Hepatocyte (in vitro differentiated cells): Measurements from ENCODE around the gene GPER1. TPM values are rescaled to one million over a fixed set of nuclear protein-coding genes. Genes with fewer than 3 reads are reported as not detected.
"Not testable (repeated sequence)": the region's sequence is repeated elsewhere in the genome, so short reads cannot be mapped to it uniquely, and the experiment has no call there.

Source experiments
- DNase-seq: peaks from one replicate; pipeline ENCODE4 v3.0.0-alpha.2; 2016; ENCODE audit warnings: low spot score
- H2AFZ ChIP-seq: fragments of 200-600 bp; sonication (generic); 2 replicates; pipeline ENCODE4 v1.6.0; 2016; ENCODE audit warnings: antibody characterized with exemption, mild to moderate bottlenecking
- H3K27ac ChIP-seq: fragments of 200-600 bp; sonication (generic); 2 replicates; pipeline ENCODE4 v1.5.1; 2016; ENCODE audit warnings: mild to moderate bottlenecking
- H3K27me3 ChIP-seq: fragments of 200-600 bp; sonication (generic); 2 replicates; pipeline ENCODE4 v1.6.1; 2016
- H3K36me3 ChIP-seq: fragments of 200-600 bp; sonication (generic); replicated peaks from 2 replicates; pipeline ENCODE4 v1.5.1; 2016; ENCODE audit warnings: low read depth; ENCODE audit not compliant: insufficient read depth
- H3K4me1 ChIP-seq: fragments of 200-600 bp; sonication (generic); 2 replicates; pipeline ENCODE4 v1.5.1; 2016; ENCODE audit warnings: mild to moderate bottlenecking, moderate library complexity; ENCODE audit not compliant: insufficient read depth
- H3K4me2 ChIP-seq: fragments of 200-600 bp; sonication (generic); 2 replicates; pipeline ENCODE4 v1.6.0; 2016
- H3K4me3 ChIP-seq: fragments of 200-600 bp; sonication (generic); 2 replicates; pipeline ENCODE4 v1.5.1; 2016; ENCODE audit warnings: mild to moderate bottlenecking
- H3K79me2 ChIP-seq: fragments of 200-600 bp; sonication (generic); 2 replicates; pipeline ENCODE4 v1.6.0; 2017; ENCODE audit warnings: mild to moderate bottlenecking
- H3K9me2 ChIP-seq: fragments of 200-600 bp; sonication (generic); replicated peaks from 2 replicates; pipeline ENCODE4 v1.6.0; 2017; ENCODE audit warnings: mild to moderate bottlenecking; ENCODE audit not compliant: insufficient read depth
- H3K9me3 ChIP-seq: fragments of 200-600 bp; sonication (generic); 2 replicates; pipeline ENCODE4 v1.5.1; 2016; ENCODE audit warnings: low read depth, mild to moderate bottlenecking
- H4K20me1 ChIP-seq: fragments of 200-600 bp; sonication (generic); 2 replicates; pipeline ENCODE4 v1.6.0; 2016; ENCODE audit warnings: mild to moderate bottlenecking; ENCODE audit not compliant: insufficient read depth, poor library complexity, severe bottlenecking
- EZH2 ChIP-seq: fragments of 200-600 bp; sonication (generic); IDR thresholded peaks from 2 replicates; pipeline ENCODE4 v1.6.1; 2016; ENCODE audit warnings: antibody characterized with exemption, mild to moderate bottlenecking, borderline replicate concordance
- EZH2phosphoT487 ChIP-seq: fragments of 200-600 bp; sonication (generic); IDR thresholded peaks from one replicate; pipeline ENCODE4 v1.6.1; 2018; ENCODE audit warnings: antibody characterized with exemption, mild to moderate bottlenecking, low read depth, moderate library complexity; ENCODE audit not compliant: unreplicated experiment, severe bottlenecking
- whole genome bisulfite sequencing: methylation state at CpG from one replicate; pipeline ENCODE4 v1.1.6; 2016; ENCODE audit warnings: low lambda C conversion rate; ENCODE audit errors: missing lambda C conversion rate; 5-methylcytosine and 5-hydroxymethylcytosine counted together
- polyA plus RNA-seq: library from polyadenylated mRNA; unstranded; fragments of >200 nt; fragmentation: Nextera tagmentation; extraction: Ambion mirVana; gene quantifications from 2 replicates; pipeline ENCODE4 v1.2.1, GENCODE V29; 2016
- total RNA-seq: library from RNA; depleted of rRNA; stranded (reverse); fragments of >200 nt; gene quantifications from 2 replicates; pipeline ENCODE4 v1.2.3, GENCODE V29; 2014
- TF ChIP-seq, protein P1 (sequence below): fragments of 200-600 bp; sonication (generic); IDR thresholded peaks from 2 replicates; pipeline ENCODE4 v1.5.1; 2016; ENCODE audit warnings: antibody characterized with exemption, mild to moderate bottlenecking; ENCODE audit not compliant: poor library complexity

The GPER1 gene
- 3.6 and 4.5 TPM in 2 replicates for total RNA-seq
- 9.1 and 11.1 TPM in 2 replicates for polyA plus RNA-seq

DNA sequence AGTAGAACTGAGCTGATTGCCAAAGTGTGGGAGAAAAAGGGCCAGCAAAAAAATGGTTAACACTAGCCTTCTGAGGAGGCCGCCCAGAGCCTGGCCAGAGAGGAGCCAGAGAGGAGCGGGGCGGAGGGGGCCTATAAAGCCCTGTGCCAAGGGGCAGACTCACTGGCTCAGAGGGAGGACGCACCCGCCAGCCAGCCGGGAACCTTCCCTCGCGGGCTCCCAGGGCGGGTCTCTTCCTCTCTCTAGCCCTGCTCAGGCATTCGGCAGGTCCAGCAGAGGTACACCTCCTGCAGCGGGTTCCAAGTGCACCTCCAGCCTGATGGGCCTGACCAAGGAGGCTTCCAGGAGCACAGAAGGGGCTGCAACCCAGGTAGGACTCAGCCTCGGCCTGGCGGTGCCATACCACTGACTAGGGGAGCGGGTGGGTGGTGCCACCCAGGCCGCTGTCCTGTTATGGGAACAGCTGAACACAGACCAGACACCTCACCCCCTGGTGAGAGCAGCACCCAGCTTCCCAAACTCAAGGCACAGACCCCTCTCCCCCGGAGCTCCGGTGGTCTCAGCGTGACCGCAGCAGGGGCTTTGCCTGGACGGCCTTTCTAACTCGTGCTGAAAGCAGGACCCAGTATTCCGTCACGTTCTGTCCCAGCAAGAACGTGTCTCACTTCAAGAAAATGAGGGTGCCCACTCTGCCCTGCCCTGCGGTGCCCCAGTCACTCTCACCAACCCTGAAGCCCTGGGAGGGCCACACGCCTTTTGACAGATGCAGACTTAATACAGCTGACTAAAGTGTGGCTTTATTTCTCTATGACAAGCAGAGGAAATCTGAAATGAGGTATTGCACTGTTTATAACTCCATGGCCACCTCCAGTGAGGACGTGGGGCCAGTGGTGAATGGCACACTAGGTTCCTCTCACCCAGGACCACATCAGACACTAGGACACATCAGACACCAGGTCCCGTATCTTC is at the start of gene GPER1:
Gene GPER1, plus strand, starts transcription at position 162 of the 969 bp plus-strand sequence. CDS start 3,616 bp downstream, outside the sequence.
- H3K4me2 ChIP-seq, result peak within 1 kb of the TSS; percentile 92
- peaks cover 35% of the 10 kb centered on the region for H3K4me1 ChIP-seq
- H3K27ac ChIP-seq, result peak within 1 kb of the TSS; percentile 74
- peak within 1 kb of the TSS; percentile 55 for H3K4me3 ChIP-seq
- TF ChIP-seq EZH2, result no peak
- TF ChIP-seq, protein P1, sequence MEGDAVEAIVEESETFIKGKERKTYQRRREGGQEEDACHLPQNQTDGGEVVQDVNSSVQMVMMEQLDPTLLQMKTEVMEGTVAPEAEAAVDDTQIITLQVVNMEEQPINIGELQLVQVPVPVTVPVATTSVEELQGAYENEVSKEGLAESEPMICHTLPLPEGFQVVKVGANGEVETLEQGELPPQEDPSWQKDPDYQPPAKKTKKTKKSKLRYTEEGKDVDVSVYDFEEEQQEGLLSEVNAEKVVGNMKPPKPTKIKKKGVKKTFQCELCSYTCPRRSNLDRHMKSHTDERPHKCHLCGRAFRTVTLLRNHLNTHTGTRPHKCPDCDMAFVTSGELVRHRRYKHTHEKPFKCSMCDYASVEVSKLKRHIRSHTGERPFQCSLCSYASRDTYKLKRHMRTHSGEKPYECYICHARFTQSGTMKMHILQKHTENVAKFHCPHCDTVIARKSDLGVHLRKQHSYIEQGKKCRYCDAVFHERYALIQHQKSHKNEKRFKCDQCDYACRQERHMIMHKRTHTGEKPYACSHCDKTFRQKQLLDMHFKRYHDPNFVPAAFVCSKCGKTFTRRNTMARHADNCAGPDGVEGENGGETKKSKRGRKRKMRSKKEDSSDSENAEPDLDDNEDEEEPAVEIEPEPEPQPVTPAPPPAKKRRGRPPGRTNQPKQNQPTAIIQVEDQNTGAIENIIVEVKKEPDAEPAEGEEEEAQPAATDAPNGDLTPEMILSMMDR, result no peak
- TF ChIP-seq EZH2phosphoT487, result no peak
- no peaks in the 10 kb centered on the region for H3K36me3 ChIP-seq
- H4K20me1 ChIP-seq, result no peaks in the 10 kb centered on the region
- no peaks in the 10 kb centered on the region for H3K9me2 ChIP-seq
- peak; percentile 81 for DNase-seq
- 46% methylated on average over 27 of the region's 28 CpGs for WGBS
- H3K79me2 ChIP-seq, result peaks cover 2% of the 10 kb centered on the region
- H3K9me3 ChIP-seq, result no peaks in the 10 kb centered on the region
- no peaks in the 10 kb centered on the region for H3K27me3 ChIP-seq
- peak within 1 kb of the TSS; percentile 62 for H2AFZ ChIP-seq

DNA sequence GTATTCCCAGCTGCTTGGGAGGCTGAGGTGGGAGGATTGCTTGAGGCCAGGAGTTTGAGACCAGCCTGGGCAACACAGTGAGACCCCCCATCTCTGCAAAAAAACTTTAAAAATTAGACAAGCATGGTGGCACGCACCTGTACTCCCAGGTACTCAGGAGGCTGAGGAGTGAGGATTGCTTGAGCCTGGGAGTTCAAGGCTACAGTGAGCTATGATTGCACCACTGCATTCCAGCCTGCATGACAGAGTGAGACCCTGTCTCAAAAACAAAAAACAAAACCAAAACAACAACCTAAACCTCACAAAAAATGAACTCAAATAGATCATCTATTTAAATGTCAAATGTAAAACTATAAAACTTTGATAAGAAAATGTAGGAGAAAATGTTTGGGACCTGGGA is 47.7 kb upstream of the GPER1 start:
- not testable (repeated sequence) for H3K4me3 ChIP-seq, H3K36me3 ChIP-seq, DNase-seq, H3K9me3 ChIP-seq, H3K27me3 ChIP-seq, H3K79me2 ChIP-seq, H3K27ac ChIP-seq, H4K20me1 ChIP-seq, H3K9me2 ChIP-seq, H2AFZ ChIP-seq
- 100% methylated on average over 1 of the region's 1 CpG for WGBS
- Histone ChIP-seq H3K4me1 (peaks cover 25% of the 10 kb centered on the region), H3K4me2 (peak overlapping the region; percentile 74)

GRCh38 chr7:1040790-1041189 is 47.1 kb upstream of the GPER1 start:
- Histone ChIP-seq H3K27ac (no peak overlapping the region), H3K4me2 (peak overlapping the region; percentile 74), H2AFZ (no peak overlapping the region), H3K9me2 (no peaks in the 10 kb centered on the region), H3K4me1 (peaks cover 30% of the 10 kb centered on the region), H3K79me2 (no peaks in the 10 kb centered on the region), H3K27me3 (no peaks in the 10 kb centered on the region), H3K36me3 (no peaks in the 10 kb centered on the region), H3K4me3 (no peak overlapping the region), H4K20me1 (no peaks in the 10 kb centered on the region), H3K9me3 (no peaks in the 10 kb centered on the region)
- TF ChIP-seq EZH2 (no peak), EZH2phosphoT487 (no peak)
- TF ChIP-seq, protein P1, result no peak
- 22% methylated on average over 16 of the region's 16 CpGs for WGBS
- peak; percentile 74 for DNase-seq
